Measurements from ENCODE around the gene AFAP1.

The AFAP1 gene

GRCh38 chr4:7714738-7715137 is 224.9 kb downstream of the AFAP1 start:
- no peak for DNase-seq

GRCh38 chr4:7714176-7714575 is 225.5 kb downstream of the AFAP1 start:
- no peak for ATAC-seq

More at GRCh38 chr4:7714738-7715137, 224.9 kb downstream of the AFAP1 start:
- ATAC-seq, result no peak

GRCh38 chr4:7713757-7714156 is 225.9 kb downstream of the AFAP1 start:
- ATAC-seq, result no peak
- DNase-seq, result no peak

More at GRCh38 chr4:7714176-7714575, 225.5 kb downstream of the AFAP1 start:
- no peak for DNase-seq

- no peak for ATAC-seq
Observed at GRCh38 chr4:7712021-7712671, 227.5 kb downstream of the AFAP1 start.

GRCh38 chr4:7711307-7711963 is 228.2 kb downstream of the AFAP1 start:
- ATAC-seq, result no peak
- no peak for DNase-seq

More at GRCh38 chr4:7712021-7712671, 227.5 kb downstream of the AFAP1 start:
- DNase-seq, result no peak

- DNase-seq, result no peak
- no peak for ATAC-seq
Observed at GRCh38 chr4:7710576-7711306, 228.9 kb downstream of the AFAP1 start.

- no peak for DNase-seq
- no peak for ATAC-seq
Observed at GRCh38 chr4:7710126-7710525, 229.5 kb downstream of the AFAP1 start.

- DNase-seq (no peak), ATAC-seq (no peak)
Observed at GRCh38 chr4:7709431-7709830, 230.2 kb downstream of the AFAP1 start.

GRCh38 chr4:7708981-7709380 is 230.7 kb downstream of the AFAP1 start:
- ATAC-seq (no peak), DNase-seq (no peak)
